H9 (cell line): ENCODE results near the gene EHD4. TPM values are rescaled to one million over a fixed set of nuclear protein-coding genes. Genes with fewer than 3 reads are reported as not detected.
A peak's percentile ranks its signal among the peaks of the same experiment; 100 is the strongest.

Experiments used
- DNase-seq: peaks from one replicate; pipeline ENCODE4 v3.0.0-alpha.2; 2017
- H2AFZ ChIP-seq: one replicate; pipeline ENCODE4 v1.6.1; 2013; ENCODE audit warnings: mild to moderate bottlenecking, low read length, control low read depth, moderate library complexity
- H2AK5ac ChIP-seq: 2 replicates; pipeline ENCODE4 v1.6.1; 2013; ENCODE audit warnings: low read length, control low read depth, mixed read lengths; ENCODE audit not compliant: insufficient read length
- H2BK120ac ChIP-seq: one replicate; pipeline ENCODE4 v1.6.1; 2013; ENCODE audit warnings: low read depth, mild to moderate bottlenecking, low read length, control low read depth, inconsistent platforms; ENCODE audit not compliant: poor library complexity, severe bottlenecking
- H2BK12ac ChIP-seq: 2 replicates; pipeline ENCODE4 v1.6.1; 2013; ENCODE audit warnings: low read length, control low read depth, mixed read lengths, low read depth; ENCODE audit not compliant: insufficient read length
- H2BK15ac ChIP-seq: 2 replicates; pipeline ENCODE4 v1.6.1; 2013; ENCODE audit warnings: low read depth, low read length, control low read depth
- H2BK20ac ChIP-seq: one replicate; pipeline ENCODE4 v1.6.1; 2013; ENCODE audit warnings: low read depth, mild to moderate bottlenecking, low read length, control low read depth, inconsistent platforms; ENCODE audit not compliant: poor library complexity, severe bottlenecking
- H2BK5ac ChIP-seq: 2 replicates; pipeline ENCODE4 v1.6.1; 2013; ENCODE audit warnings: low read length, control low read depth, mixed read lengths; ENCODE audit not compliant: insufficient read length
- H3K14ac ChIP-seq: 2 replicates; pipeline ENCODE4 v1.6.1; 2013; ENCODE audit warnings: low read length, control low read depth; ENCODE audit not compliant: insufficient read depth
- H3K18ac ChIP-seq: 2 replicates; pipeline ENCODE4 v1.6.1; 2013; ENCODE audit warnings: low read depth, mild to moderate bottlenecking, mixed read lengths, low read length, control low read depth; ENCODE audit not compliant: insufficient read length
- H3K23ac ChIP-seq: 2 replicates; pipeline ENCODE4 v1.6.1; 2013; ENCODE audit warnings: low read length, control low read depth, mixed read lengths, low read depth; ENCODE audit not compliant: insufficient read length
- H3K23me2 ChIP-seq: 2 replicates; pipeline ENCODE4 v1.6.1; 2013; ENCODE audit warnings: low read depth, mild to moderate bottlenecking, mixed read lengths, low read length, control low read depth; ENCODE audit not compliant: insufficient read length, poor library complexity, severe bottlenecking
- H3K27ac ChIP-seq: 2 replicates; pipeline ENCODE4 v1.5.1; 2013; ENCODE audit warnings: low read length, control low read depth, mixed read lengths, low read depth; ENCODE audit not compliant: insufficient read length
- H3K27me3 ChIP-seq: 2 replicates; pipeline ENCODE4 v1.6.1; 2013; ENCODE audit warnings: low read length, control low read depth, inconsistent platforms; ENCODE audit not compliant: insufficient read depth
- H3K4ac ChIP-seq: 2 replicates; pipeline ENCODE4 v1.6.1; 2013; ENCODE audit warnings: low read depth, mild to moderate bottlenecking, control low read depth, inconsistent platforms, low read length, moderate library complexity
- H3K4me1 ChIP-seq: 2 replicates; pipeline ENCODE4 v1.6.1; 2013; ENCODE audit warnings: low read length, control low read depth, inconsistent platforms; ENCODE audit not compliant: insufficient read depth
- H3K4me2 ChIP-seq: 2 replicates; pipeline ENCODE4 v1.6.1; 2013; ENCODE audit warnings: low read length, control low read depth, mixed read lengths; ENCODE audit not compliant: insufficient read length, insufficient read depth
- H3K56ac ChIP-seq: 2 replicates; pipeline ENCODE4 v1.6.1; 2013; ENCODE audit warnings: low read depth, mild to moderate bottlenecking, mixed read lengths, low read length, control low read depth; ENCODE audit not compliant: insufficient read length
- H3K79me1 ChIP-seq: 2 replicates; pipeline ENCODE4 v1.6.1; 2013; ENCODE audit warnings: low read depth, mild to moderate bottlenecking, moderate library complexity, low read length, control low read depth, inconsistent platforms; ENCODE audit not compliant: insufficient read depth, poor library complexity, severe bottlenecking
- H3K79me2 ChIP-seq: 2 replicates; pipeline ENCODE4 v1.6.1; 2013; ENCODE audit warnings: low read length, control low read depth, inconsistent platforms; ENCODE audit not compliant: insufficient read depth
- H3K9ac ChIP-seq: 2 replicates; pipeline ENCODE4 v1.6.1; 2013; ENCODE audit warnings: low read length, control low read depth, mixed read lengths; ENCODE audit not compliant: insufficient read length; ENCODE audit errors: extremely low read depth
- H3K9me3 ChIP-seq: one replicate; pipeline ENCODE4 v1.6.1; 2013; ENCODE audit warnings: low read depth, low read length, inconsistent platforms; ENCODE audit not compliant: control insufficient read depth
- H3T11ph ChIP-seq: one replicate; pipeline ENCODE4 v1.6.1; 2013; ENCODE audit warnings: mild to moderate bottlenecking, low read length, control low read depth, inconsistent platforms
- H4K20me1 ChIP-seq: one replicate; pipeline ENCODE4 v1.6.1; 2013; ENCODE audit not compliant: control insufficient read depth, insufficient read length, insufficient read depth
- H4K5ac ChIP-seq: 2 replicates; pipeline ENCODE4 v1.6.1; 2013; ENCODE audit warnings: low read depth, mild to moderate bottlenecking, mixed read lengths, low read length, control low read depth; ENCODE audit not compliant: insufficient read length
- H4K8ac ChIP-seq: replicated peaks from 2 replicates; pipeline ENCODE4 v1.6.1; 2013; ENCODE audit warnings: low read length, control low read depth, mixed read lengths, low read depth; ENCODE audit not compliant: insufficient read length
- H4K91ac ChIP-seq: 2 replicates; pipeline ENCODE4 v1.6.1; 2013; ENCODE audit warnings: low read depth, mild to moderate bottlenecking, moderate library complexity, mixed read lengths, low read length, control low read depth; ENCODE audit not compliant: insufficient read length
- H3K27ac Mint-ChIP-seq, 3 experiments: 2 replicates in 2 of 3; 3 replicates in 1 of 3; pipeline ENCODE4 v1.8.0; 2020 to 2021; ENCODE audit warnings: mixed read lengths in 3 of 3, mild to moderate bottlenecking in 1 of 3, moderate library complexity in 1 of 3
- H3K27me3 Mint-ChIP-seq: 2 replicates; pipeline ENCODE4 v1.8.0; 2021; ENCODE audit warnings: low read depth, mild to moderate bottlenecking, moderate library complexity, mixed read lengths
- H3K36me3 Mint-ChIP-seq, 3 experiments: 2 replicates in 2 of 3; 3 replicates in 1 of 3; pipeline ENCODE4 v1.8.0; 2020 to 2021; ENCODE audit warnings: low read depth in 3 of 3, mixed read lengths in 3 of 3; ENCODE audit not compliant: insufficient read depth in 1 of 3
- H3K4me1 Mint-ChIP-seq, 2 experiments: 2 replicates each; pipeline ENCODE4 v1.8.0; 2020; ENCODE audit warnings: mixed read lengths in 2 of 2
- H3K4me3 Mint-ChIP-seq, 2 experiments: 2 replicates in 1 of 2; 3 replicates in 1 of 2; pipeline ENCODE4 v1.8.0; 2020 to 2021; ENCODE audit warnings: mild to moderate bottlenecking in 2 of 2, mixed read lengths in 2 of 2, moderate library complexity in 1 of 2
- H3K9me3 Mint-ChIP-seq, 2 experiments: 2 replicates in 1 of 2; 3 replicates in 1 of 2; pipeline ENCODE4 v1.8.0; 2020; ENCODE audit warnings: mild to moderate bottlenecking in 2 of 2, mixed read lengths in 2 of 2, moderate library complexity in 1 of 2
- WGBS: extraction: QIAGEN DNeasy Blood & Tissue Kit; methylation state at CpG from one replicate; pipeline ENCODE4 v1.1.7; 2013; ENCODE audit warnings: missing lambda C conversion rate, low lambda C conversion rate, mixed read lengths; ENCODE audit not compliant: insufficient read length; ENCODE audit errors: extremely low coverage; 5-methylcytosine and 5-hydroxymethylcytosine counted together
- total RNA-seq: library from RNA; stranded (reverse); gene quantifications from 2 replicates; pipeline ENCODE4 v1.2.1, GENCODE V29; 2021
- TF ChIP-seq, protein P1 (sequence below): fragments of 200-600 bp; sonication (generic); conservative IDR thresholded peaks from 3 replicates; pipeline ENCODE4 v1.8.0; 2021; ENCODE audit warnings: antibody characterized with exemption, mild to moderate bottlenecking

The EHD4 gene
- total RNA-seq, 1 experiment from 2014 or later, result 22.9 TPM

GRCh38 chr15:41906608-41907007 is 65.7 kb downstream of the EHD4 start:
- Histone ChIP-seq H3K79me2 (no peaks in the 10 kb centered on the region), H2BK15ac (no peak overlapping the region), H3K18ac (no peak overlapping the region), H2BK120ac (no peak overlapping the region), H3K23me2 (no peaks in the 10 kb centered on the region), H4K5ac (no peak overlapping the region), H3K27me3 (no peaks in the 10 kb centered on the region), H3T11ph (no peak overlapping the region), H3K79me1 (no peaks in the 10 kb centered on the region), H3K4me1 (no peaks in the 10 kb centered on the region), H2BK5ac (no peak overlapping the region), H4K20me1 (peaks cover 3% of the 10 kb centered on the region), H4K8ac (no peak overlapping the region), H3K9me3 (no peaks in the 10 kb centered on the region), H3K27ac (no peak overlapping the region), H3K56ac (no peak overlapping the region), H2AK5ac (no peak overlapping the region), H2BK12ac (no peak overlapping the region), H4K91ac (no peak overlapping the region), H3K4ac (no peak overlapping the region), H2BK20ac (no peak overlapping the region), H3K4me2 (no peak overlapping the region), H2AFZ (no peak overlapping the region), H3K14ac (no peak overlapping the region), H3K23ac (no peak overlapping the region), H3K9ac (no peak overlapping the region)
- no peak overlapping the region for H3K4me3 Mint-ChIP-seq
- H3K9me3 Mint-ChIP-seq, result no peaks in the 10 kb centered on the region
- WGBS, result no CpG with 5 or more reads among the region's 5 CpGs
- TF ChIP-seq, protein P1, sequence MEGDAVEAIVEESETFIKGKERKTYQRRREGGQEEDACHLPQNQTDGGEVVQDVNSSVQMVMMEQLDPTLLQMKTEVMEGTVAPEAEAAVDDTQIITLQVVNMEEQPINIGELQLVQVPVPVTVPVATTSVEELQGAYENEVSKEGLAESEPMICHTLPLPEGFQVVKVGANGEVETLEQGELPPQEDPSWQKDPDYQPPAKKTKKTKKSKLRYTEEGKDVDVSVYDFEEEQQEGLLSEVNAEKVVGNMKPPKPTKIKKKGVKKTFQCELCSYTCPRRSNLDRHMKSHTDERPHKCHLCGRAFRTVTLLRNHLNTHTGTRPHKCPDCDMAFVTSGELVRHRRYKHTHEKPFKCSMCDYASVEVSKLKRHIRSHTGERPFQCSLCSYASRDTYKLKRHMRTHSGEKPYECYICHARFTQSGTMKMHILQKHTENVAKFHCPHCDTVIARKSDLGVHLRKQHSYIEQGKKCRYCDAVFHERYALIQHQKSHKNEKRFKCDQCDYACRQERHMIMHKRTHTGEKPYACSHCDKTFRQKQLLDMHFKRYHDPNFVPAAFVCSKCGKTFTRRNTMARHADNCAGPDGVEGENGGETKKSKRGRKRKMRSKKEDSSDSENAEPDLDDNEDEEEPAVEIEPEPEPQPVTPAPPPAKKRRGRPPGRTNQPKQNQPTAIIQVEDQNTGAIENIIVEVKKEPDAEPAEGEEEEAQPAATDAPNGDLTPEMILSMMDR, result no peak
- H3K36me3 Mint-ChIP-seq, result peaks cover 20 to 49% (median 36%) of the 10 kb centered on the region in 3 experiments; a peak in 6 of 7 replicates
- peaks cover 3 to 8% of the 10 kb centered on the region in 2 experiments for H3K4me1 Mint-ChIP-seq
- no peak for DNase-seq
- no peaks in the 10 kb centered on the region for H3K27me3 Mint-ChIP-seq
- H3K27ac Mint-ChIP-seq, result peak overlapping the region in 1 of 3 experiments; percentile 87; a peak in 3 of 7 replicates
